NK-92 (cell line): ENCODE data around the gene UGT2B28.
"Not testable (repeated sequence)": the region's sequence is repeated elsewhere in the genome, so short reads cannot be mapped to it uniquely, and the experiment has no call there.

ENCODE experiments used
- DNase-seq: peaks from one replicate; lab custom pipeline; 2025; ENCODE audit not compliant: unreplicated experiment; lab: John Stamatoyannopoulos, UW

UGT2B28 gene

DNA sequence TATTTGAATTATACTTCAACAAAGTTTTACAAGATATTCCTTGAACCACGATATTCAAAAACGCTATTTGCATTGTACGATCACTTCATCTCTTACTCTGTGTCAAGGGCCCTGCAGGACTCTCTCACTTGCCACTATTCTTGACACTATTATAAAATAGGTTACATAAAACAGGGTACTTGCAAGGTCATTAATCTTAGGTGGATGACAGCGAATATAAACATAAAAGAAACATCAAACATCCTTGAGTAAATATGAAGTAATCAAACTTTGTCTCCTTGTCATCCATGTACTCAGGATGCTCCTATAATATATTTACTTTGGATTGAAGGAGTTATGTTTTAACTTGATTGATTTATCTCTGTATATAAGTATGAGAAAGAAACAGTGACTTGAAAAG, at the start of gene UGT2B28:
Gene UGT2B28, plus strand, starts transcription at position 395 of the 400 bp plus-strand sequence. CDS start 26 bp downstream, outside the sequence.
- DNase-seq = not testable (repeated sequence)

DNA sequence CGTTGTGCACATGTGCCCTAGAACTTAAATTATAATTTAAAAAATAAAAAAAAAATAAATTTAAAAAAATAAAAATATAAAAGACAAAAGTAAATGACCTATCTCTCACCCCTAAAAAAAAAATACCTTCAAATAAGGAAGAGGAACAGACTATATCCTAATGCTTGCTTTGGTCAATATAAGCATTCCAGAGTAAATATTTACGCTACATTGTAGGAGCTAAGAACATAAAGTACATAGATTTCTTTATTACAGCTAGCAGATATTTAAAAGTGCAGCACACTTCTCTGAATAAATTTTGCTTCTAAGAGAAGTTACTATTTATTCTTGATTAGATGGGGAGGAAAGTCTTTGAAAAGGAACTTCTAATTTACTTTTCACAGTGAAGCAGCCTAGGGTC, 41.2 kb upstream of the UGT2B28 start:
- no peak for DNase-seq

DNA sequence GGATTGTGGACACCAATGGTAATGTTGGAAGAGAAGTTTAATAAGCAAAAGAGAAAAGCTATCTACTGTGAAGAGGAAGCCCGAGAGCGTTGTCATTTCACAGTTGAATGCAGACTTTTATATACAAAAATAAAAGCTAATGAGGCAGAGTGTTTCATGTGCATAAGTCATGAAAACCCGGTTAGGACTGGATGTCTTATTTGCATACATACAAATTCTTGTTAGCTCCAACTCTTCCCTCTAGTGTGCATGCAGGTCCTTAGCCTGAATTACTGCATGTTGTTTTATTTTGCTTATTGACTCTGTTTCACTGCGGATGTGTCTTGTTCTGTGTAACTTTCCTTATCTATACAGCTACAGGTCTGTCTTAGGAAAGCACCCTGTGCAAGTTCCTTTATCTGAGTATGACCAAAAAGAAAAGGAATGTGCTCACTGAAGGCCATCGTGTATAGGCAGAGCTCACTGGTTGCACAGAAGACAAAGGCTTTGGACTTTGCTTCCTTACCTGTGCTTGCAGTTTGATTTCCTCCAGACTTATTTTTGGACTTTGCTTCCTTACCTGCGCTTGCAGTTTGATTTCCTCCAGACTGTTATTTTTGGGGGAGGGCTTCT, 40.6 kb upstream of the UGT2B28 start:
- no peak for DNase-seq

DNA sequence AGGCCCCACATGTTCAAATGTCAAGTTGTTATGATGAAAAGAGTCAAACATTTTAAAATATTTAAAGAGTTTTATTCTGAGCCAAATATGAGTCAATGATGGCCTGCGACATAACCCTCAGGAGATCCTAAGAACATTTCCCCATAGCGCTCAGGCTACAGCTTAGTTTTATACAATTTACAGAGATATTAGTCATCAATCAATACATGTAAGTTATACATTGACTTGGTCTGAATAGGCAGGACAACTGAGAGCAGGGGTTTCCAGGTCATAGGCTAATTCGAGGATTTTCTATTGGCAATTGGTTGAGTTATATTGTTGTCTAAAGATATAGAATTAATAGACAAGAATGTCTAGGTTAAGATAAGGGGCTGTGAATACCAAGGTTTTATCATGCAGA, 39.5 kb upstream of the UGT2B28 start:
- DNase-seq = not testable (repeated sequence)

GRCh38 chr4:69241746-69242145, 38.5 kb upstream of the UGT2B28 start:
- DNase-seq = not testable (repeated sequence)

GRCh38 chr4:69242562-69243240, 37.6 kb upstream of the UGT2B28 start:
- not testable (repeated sequence) for DNase-seq

DNA sequence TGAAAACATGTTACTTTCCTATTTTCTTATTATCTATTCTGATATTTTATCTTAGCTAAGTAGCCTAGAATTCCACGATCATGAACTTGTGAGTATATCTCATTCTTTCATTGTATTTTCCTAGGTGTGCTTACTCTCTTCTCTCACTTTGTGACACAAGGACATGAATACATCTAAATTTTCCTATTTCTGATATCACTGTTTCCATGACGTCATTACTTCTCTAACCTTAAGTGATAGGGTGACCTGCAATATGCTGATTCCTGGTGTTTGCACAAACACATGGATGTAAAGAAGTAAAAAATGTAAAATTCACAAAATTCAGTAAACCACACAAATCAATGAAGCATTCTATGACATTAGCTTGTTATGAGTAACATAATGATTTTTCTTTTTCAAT, 29.4 kb upstream of the UGT2B28 start:
- DNase-seq = not testable (repeated sequence)

- DNase-seq = not testable (repeated sequence)
These were observed 27.0 kb upstream of the UGT2B28 start for GRCh38 chr4:69253147-69253772.

DNA sequence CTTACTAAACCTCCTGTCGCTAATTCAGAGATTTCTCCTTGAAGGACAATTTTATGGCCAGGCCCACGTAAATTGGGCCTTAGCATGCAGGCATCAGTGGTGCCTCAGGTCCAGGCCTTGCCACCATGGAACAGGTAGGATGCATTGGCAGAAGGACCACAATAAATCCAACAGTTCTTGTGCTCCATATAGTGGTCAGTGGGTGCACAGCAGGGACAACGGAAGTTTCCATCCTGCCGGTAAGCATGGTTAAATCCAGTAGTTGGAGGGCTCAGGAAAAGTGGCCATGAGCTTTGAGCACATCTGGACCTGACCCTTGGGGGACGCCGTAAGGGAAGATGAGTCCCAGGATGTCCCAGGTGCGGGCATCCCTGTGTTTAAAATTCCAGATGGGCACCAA, 11.7 kb upstream of the UGT2B28 start:
- not testable (repeated sequence) for DNase-seq

GRCh38 chr4:69296356-69296755, 16.1 kb downstream of the UGT2B28 start:
- DNase-seq = not testable (repeated sequence)

- DNase-seq = not testable (repeated sequence)
These were observed 28.3 kb downstream of the UGT2B28 start for GRCh38 chr4:69308426-69309033.

DNA sequence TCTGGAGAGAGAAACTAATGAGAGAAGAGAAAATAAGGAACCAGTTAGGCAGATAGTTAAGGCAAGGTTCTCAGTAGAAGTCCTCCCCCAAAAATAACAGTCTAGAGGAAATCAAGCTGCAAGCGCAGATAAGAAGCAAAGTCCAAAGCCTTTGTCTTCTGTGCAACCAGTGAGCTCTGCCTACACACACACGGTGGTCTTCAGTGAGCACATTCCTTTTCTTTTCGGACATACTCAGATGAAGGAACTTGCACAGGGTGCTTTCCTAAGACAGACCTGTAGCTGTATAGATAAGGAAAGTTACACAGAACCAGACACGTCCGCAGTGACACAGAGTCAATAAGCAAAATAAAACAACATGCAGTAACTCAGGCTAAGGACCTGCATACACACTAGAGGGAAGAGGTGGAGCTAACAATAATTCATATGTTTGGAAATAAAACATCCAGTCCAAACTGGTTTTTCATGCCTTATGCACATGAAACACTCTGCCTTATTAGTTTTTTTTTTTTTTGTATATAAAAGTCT, 29.3 kb downstream of the UGT2B28 start:
- DNase-seq = not testable (repeated sequence)

DNA sequence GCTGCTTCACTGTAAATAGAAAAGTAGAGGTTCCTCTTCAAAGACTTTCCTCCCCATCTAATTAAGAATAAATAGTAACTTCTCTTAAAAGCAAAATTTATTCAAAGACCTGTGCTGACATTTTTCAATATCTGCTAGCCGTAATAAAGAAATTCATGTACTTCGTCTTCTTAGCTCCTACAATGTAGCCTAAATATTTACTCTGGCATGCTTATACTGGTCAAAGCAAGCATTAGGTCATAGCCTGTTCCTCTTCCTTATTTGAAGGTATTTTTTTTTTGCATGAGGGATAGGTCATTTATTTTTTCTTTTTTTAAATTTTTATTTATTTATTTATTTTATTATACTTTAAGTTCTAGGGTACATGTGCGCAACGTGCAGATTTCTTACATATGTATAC, 30.0 kb downstream of the UGT2B28 start:
- not testable (repeated sequence) for DNase-seq

- DNase-seq = not testable (repeated sequence)
These were observed 37.5 kb downstream of the UGT2B28 start for GRCh38 chr4:69317669-69318298.

DNA sequence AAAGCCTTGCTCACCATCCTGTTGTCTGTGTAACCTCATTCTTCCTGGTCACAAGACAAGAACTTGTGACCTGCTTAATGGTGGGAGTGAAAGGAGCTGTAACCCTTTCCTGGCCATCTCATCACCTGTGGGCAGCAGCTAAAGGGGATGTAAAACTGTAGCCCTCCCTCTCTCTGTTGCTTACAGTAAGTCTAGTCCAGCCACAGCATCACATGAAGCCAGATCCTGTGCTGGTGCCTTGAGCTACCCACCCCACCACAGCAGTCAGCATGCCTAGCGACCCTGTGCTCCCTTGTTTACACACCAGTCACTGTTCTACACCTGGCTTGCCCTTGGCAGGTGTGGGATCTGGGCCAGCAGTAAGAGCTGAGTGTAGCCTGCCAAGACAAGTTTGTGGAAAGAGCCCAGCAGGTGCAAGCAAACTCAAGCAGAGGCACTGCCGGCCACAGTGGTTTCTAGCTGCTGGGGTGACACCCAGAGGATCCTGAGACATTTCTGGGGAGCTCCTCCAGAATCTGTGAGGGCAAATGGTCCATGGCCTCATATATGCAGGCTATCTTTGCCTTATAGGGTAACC, 41.0 kb downstream of the UGT2B28 start:
- DNase-seq = no peak

GRCh38 chr4:69322055-69322454, 41.8 kb downstream of the UGT2B28 start:
- no peak for DNase-seq

- DNase-seq = no peak
These were observed 43.0 kb downstream of the UGT2B28 start for GRCh38 chr4:69323284-69323683.

DNA sequence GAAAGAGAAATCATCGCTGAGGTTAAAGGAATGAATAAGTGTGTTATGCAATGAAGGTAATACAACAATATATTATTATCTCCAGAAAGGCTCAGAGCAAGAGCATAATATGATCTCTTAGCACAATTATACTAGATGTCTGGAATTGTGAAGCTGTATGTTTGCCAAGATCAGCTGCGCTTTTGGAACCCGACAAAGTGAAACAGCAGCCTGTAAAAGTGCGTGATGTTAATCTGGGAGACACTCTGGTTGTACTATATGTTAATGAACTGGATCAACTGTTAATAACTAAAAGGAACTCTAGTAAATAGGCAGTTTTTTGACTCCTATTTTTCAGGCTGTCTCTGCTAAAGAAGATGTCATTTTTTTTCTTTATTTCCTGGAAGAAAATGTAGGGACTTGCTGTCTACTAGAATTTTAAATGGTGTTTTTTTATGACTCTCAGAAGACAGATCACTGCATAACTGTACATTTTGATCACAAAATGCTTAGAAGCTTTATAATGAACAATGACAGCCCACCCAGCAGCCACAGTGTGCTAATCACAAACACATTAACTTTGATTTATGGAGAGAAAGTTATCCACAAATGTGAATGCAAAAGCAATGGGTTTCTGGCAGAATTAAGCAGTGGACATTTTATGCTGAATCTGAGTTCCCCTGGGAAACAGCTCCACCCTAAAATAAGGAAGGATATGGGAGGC, 50.2 kb downstream of the UGT2B28 start:
- DNase-seq = no peak

- not testable (repeated sequence) for DNase-seq
These were observed 51.0 kb downstream of the UGT2B28 start for GRCh38 chr4:69331304-69331703.

- not testable (repeated sequence) for DNase-seq
These were observed 55.2 kb downstream of the UGT2B28 start for GRCh38 chr4:69335485-69335884.
